GM11168 (cell line): ENCODE measurements around the gene SCP2.

ENCODE experiments used
- in situ Hi-C: fragments of 300-500 bp; cut with MboI; formaldehyde crosslinking; loops from one replicate; pipeline ENCODE4 v1.12.0; 2022; ENCODE audit warnings: low sequenced_read_pairs; ENCODE audit not compliant: unreplicated experiment

Gene SCP2

GRCh38 chr1:53024117-53024516 lies 97.0 kb downstream of the SCP2 start:
- in situ Hi-C loops = no loop called here

GRCh38 chr1:53025034-53025768 lies 98.1 kb downstream of the SCP2 start:
- in situ Hi-C loops = no loop called here

GRCh38 chr1:53025769-53026112 lies 98.7 kb downstream of the SCP2 start:
- in situ Hi-C loops = no loop called here

GRCh38 chr1:53026254-53026653 lies 99.2 kb downstream of the SCP2 start:
- in situ Hi-C loops = no loop called here

- in situ Hi-C loops = no loop called here
Measured at GRCh38 chr1:53031732-53032131, 104.7 kb downstream of the SCP2 start.

GRCh38 chr1:53037159-53037558 lies 110.1 kb downstream of the SCP2 start:
- in situ Hi-C loops = no loop called here

- in situ Hi-C loops = no loop called here
Measured at GRCh38 chr1:53038566-53038965, 111.5 kb downstream of the SCP2 start.

GRCh38 chr1:53043271-53043670 lies 116.2 kb downstream of the SCP2 start:
- in situ Hi-C loops = no loop called here

- in situ Hi-C loops = no loop called here
Measured at GRCh38 chr1:53044926-53045325, 117.8 kb downstream of the SCP2 start.

- in situ Hi-C loops = no loop called here
Measured at GRCh38 chr1:53046930-53047329, 119.9 kb downstream of the SCP2 start.

GRCh38 chr1:53047737-53048736 lies 121.0 kb downstream of the SCP2 start:
- in situ Hi-C loops = no loop called here

GRCh38 chr1:53048960-53049573 lies 122.0 kb downstream of the SCP2 start:
- in situ Hi-C loops = no loop called here

GRCh38 chr1:53049574-53049967 lies 122.5 kb downstream of the SCP2 start:
- in situ Hi-C loops = no loop called here

- in situ Hi-C loops = no loop called here
Measured at GRCh38 chr1:53050310-53050709, 123.2 kb downstream of the SCP2 start.

- in situ Hi-C loops = no loop called here
Measured at GRCh38 chr1:53051676-53052075, 124.6 kb downstream of the SCP2 start.

- in situ Hi-C loops = no loop called here
Measured at GRCh38 chr1:53057127-53057526, 130.1 kb downstream of the SCP2 start.

GRCh38 chr1:53060579-53060978 lies 133.5 kb downstream of the SCP2 start:
- in situ Hi-C loops = no loop called here

GRCh38 chr1:53061123-53061858 lies 134.2 kb downstream of the SCP2 start:
- in situ Hi-C loops = no loop called here

GRCh38 chr1:53061859-53062707 lies 135.0 kb downstream of the SCP2 start, which contains the start of gene PODN:
Gene PODN (plus strand): TSS chr1:53062213. CDS start chr1:53069856, 7,643 bp downstream.
- in situ Hi-C loops = no loop called here
